ENCODE results near the gene PLA2G4A. TPM values are rescaled to one million over a fixed set of nuclear protein-coding genes. Genes with fewer than 3 reads are reported as not detected.

PLA2G4A gene
- 0.63 TPM for total RNA-seq

DNA sequence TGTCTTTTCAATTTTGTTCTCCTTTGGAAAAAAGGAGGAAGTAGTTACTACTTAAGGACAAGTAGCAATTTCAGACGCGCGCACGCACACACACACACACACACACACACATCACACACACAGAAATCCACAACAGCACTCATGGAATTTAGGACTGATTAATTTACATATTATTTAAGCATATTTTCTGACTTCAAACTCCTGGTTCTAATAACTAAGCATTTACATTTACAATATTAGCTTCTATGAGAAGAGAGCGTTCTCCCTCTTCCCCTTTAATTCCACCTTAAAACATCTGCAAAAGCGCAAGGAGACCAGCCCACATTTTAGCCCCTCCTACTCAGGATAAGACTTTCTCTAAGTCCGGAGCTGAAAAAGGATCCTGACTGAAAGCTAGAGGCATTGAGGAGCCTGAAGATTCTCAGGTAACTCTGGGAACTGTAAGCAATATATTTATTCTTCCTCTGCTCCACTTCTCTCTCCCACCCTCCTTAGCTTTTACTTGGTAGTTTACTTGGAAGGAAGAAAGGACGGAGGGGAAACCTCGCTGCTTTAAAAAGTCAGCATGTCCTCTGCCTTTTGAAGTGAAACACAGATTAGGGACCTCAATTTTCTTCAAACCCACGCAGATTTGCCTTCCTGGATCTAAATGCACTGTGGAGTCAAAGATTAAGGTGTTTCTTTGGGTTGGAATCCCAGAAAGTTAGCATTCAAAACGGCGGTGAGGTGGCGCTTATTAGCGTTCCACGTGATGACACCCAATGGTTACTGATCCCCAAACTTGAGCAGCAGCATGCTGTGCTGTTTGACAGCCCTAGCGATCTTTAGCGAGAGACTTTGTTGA, at the start of gene PLA2G4A:
Gene PLA2G4A, plus strand, starts transcription at position 339 of the 844 bp plus-strand sequence. CDS start 25,406 bp downstream, outside the sequence.
- ATAC-seq, result peak; percentile 56
- DNase-seq (ENCODE audit: low spot score), result no peak

DNA sequence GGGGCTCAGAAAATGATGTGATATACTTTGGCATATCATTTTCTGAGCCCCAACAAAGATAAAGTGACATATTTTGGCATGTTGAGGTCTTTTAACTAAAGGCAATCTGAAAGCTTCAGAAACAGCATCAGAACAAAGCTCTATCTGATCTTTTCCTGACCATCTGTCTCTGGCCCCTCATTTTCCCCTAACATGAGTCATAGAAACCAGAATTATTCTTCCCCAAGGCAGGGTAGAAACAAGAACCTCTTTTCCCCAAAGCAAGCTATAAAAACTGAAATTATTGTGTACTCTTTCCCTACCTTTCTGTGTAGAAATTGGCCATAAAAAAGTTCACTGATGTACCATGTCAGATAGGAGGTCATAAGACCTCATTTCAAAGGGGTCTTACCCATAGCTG, 48.7 kb upstream of the PLA2G4A start:
- DNase-seq (ENCODE audit: low spot score) (no peak), ATAC-seq (no peak)

DNA sequence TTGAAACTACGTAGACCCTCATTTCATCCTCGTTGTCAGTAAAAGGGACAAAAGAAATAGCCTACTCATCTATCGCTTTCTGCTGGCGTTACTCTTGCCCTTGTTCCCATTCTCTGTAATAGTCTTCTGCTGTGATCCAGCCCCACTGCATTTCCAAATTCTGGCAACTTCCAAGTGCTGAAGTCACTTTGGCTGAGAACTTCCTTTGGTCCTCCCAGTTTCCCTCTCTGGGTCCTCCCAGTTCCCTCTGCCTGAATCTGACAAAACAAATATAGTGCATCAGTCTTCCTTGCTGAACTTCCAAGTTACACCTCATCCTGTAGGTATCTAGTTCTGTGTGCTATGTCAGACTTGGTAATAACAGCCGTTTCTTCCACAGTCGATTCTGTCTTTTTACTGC, 47.0 kb upstream of the PLA2G4A start:
- DNase-seq (ENCODE audit: low spot score), result no peak
- no peak for ATAC-seq

DNA sequence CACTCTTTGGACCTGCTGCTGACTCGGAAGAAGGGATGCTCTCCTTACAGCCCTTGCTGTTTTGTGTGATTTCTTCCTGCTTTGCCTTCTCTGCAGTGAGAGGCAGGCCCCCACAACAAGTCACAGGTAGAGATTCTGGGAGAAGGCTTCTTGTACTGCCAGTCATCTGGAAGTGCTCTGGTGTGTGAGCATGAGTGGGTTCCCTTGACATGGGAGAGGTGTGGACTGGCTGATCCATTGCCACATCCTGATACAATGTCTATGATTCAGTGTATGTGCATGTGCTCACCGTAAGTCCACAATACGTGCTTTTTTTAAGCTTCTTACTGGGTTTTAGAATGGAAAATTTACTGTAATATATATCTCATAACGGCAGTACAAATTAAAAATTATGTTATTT, 46.0 kb upstream of the PLA2G4A start:
- DNase-seq (ENCODE audit: low spot score), result no peak
- no peak for ATAC-seq

DNA sequence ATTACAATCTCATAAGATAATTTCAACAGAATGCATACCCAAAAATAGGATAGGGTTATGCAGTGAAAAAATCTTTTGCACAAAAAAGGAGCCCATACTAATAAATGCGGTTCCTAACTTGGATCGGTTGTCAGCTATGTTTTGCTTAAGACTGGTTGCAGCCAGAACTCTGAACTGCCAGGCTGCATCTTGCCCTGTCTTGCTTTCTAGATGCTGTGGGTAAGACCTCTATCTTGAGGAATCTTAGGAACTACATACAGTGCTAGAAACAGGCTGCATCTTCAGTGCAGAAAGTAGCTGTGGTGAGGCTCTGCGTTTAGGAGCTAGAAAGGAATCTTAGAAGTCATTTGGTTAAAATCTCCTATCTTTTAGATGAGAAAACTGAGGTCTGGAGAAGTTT, 45.6 kb upstream of the PLA2G4A start:
- no peak for DNase-seq (ENCODE audit: low spot score)
- ATAC-seq, result no peak

DNA sequence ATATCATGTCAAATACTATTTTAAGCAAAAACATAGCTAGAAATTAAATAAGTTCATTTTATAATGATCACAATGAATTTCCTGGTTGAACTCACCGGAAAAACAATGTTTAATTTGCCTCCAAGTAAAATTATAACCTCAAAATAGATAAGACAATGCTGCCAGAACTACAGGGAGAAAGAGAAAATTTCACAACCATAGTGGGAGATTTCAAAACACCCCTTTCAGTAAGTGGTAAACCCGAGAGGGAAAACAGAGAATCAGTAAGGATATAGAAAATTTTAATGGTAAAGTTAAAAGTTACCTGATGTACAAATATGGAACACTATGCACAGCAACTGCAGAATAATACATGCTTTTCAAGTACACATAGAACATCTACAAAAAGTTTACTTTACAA, 43.2 kb upstream of the PLA2G4A start:
- DNase-seq (ENCODE audit: low spot score) (no peak), ATAC-seq (no peak)

DNA sequence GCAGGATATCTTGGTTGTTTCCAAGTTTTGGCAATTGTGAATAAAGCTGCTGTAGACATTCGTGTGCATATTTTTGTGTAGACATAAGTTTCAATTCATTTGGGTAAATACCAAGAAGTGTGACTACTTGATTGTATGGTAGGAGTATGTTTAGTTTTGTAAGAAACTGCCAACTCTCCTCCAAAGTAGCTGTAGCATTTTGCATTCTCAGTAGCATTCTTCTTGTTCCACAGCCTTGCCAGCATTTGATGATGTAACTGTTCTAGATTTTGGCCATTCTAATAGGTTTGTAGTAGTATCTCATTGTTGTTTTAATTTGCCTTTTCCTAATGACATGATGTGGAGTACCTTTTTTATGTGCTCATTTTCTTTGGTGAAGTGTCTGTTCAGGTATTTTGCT, 38.6 kb upstream of the PLA2G4A start:
- ATAC-seq, result no peak
- no peak for DNase-seq (ENCODE audit: low spot score)

DNA sequence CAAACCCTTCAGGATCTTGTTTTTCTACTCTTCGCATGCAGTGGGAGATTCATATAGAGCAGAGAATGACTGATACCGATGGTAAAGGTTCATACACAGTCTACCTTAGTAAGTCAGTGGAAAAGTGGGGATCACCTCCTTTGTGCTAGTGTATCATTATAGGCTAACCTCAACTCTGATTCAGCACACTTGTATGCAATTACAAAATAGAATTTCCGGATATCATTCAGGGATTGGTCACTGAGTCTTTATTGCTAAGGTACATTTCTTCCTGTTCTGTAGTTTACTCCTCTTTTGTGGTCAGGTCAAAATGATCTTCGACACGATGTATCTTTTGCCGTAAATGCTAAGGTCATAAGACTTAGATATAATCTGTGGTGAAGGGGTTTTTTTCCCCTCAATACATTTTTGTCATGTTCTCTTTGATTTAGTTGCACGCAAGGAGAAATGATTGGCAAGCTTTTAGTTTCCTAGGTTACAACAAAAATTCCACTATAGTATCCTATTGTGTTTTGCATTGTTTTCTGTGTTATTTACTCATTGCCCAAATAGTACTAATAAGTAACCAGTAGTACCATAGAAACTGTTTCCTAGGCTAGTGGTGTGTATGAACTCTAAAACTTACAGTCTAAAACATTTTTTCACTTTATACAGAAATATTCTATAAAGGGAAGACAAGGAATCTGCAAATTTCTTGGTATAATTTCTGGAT, 35.7 kb upstream of the PLA2G4A start:
- no peak for DNase-seq (ENCODE audit: low spot score)
- ATAC-seq, result no peak

DNA sequence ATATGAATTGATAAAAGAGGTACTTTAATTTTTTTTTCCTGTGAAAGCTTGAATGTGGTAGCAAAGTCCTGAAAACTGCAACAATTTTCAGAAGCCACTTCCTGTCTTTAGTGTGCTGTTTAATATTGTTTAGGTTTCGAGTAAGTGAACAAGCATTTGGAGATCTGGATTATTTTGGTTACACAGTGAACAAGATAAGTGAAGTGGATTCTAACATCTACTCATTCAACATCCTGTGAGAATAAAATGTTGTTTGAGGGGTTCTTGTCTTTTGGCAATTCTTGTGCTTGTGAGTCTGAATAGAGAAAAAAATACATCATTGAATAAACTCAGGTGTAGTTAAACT, 35.2 kb upstream of the PLA2G4A start:
- no peak for DNase-seq (ENCODE audit: low spot score)

DNA sequence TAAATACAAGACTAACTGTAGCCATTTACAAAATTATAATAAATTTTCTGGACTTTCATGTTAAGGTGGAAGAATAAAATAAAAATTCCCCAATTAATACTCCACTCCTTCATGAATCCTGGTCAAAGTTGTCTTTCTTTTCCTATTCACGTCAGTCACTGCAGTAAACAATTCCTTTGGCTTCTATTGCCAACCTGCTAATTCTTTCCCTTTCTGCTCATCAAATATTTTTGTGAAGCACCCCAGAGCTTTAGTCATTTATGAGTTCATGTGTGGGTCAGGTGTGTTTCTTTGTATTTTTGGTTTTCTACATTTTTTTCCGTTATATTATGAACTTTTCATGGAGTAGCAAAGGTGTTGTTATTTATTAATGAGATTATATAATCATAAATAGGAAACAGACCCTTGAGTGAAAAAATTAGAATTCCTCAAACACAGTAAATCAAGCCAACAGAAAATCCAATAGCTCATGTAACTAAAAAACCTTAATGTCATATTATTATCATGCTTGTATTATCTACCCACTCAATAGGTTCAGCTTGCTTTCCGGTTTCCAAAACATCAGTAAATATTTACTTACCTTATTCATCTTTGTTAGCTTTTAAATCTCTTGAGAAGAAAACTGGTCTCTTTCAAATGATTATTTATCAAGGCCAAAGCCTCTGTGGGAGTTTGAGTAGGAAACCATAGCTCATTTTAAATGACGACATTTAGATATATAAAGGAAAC, 29.6 kb upstream of the PLA2G4A start:
- ATAC-seq, result no peak

More for the DNA sequence above, 35.2 kb upstream of the PLA2G4A start:
- no peak for ATAC-seq

DNA sequence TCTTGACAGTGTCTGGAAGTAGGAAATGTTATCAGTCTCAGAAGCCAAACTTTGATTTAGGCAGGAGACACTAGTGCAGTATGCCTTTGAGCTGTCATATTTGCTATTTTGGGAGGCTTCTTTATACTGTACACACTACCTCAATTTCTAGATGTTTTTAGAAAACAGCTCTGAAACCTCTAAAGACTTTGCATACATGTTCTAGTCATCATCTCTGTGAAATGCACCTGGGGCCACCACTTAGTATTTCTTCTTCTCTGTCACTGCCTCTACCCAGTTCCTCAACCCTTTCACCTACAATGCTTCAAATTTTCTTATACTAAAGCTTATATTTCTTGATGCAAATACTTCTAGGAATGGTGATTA, 29.1 kb upstream of the PLA2G4A start:
- no peak for DNase-seq (ENCODE audit: low spot score)
- no peak for ATAC-seq

More for the DNA sequence above, 29.6 kb upstream of the PLA2G4A start:
- DNase-seq (ENCODE audit: low spot score), result no peak

DNA sequence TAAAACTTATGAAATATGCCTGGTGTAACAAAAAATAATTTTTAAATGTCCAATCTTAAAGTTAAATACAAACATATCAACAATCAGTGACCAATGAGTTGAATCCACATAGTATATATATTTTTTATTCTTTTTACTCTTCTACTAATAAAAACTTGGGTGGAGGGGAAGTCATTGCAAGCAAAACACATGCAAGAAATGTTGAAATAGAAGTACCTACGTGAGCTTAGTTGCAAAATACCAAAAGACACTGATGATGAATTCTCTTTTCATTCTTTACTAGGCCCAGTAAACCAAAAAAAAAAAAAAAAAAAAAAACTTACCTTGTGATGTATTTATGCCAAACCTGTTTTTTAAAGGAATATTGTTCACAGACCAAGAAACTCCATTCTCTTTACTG, 26.4 kb upstream of the PLA2G4A start:
- ATAC-seq, result no peak
- DNase-seq (ENCODE audit: low spot score), result no peak

DNA sequence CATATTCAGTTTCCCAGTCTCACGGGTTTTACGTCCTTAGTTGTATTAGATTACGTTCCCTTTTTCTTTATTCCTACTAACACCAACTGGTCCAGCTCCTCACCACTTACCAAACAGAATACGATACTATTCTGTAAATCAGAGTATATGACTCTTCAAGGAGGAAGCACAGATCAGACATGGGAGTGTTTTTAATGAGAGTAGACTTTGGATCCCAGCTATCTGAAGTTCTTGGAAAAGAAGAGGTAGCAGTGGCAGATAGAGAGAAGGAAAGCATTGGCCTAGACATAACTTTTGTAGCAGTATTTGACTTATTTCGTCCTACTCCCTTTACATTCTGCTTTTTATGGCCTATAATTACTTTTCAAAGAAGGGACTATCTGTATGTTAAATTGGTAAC, 24.1 kb upstream of the PLA2G4A start:
- no peak for DNase-seq (ENCODE audit: low spot score)
- ATAC-seq, result no peak

DNA sequence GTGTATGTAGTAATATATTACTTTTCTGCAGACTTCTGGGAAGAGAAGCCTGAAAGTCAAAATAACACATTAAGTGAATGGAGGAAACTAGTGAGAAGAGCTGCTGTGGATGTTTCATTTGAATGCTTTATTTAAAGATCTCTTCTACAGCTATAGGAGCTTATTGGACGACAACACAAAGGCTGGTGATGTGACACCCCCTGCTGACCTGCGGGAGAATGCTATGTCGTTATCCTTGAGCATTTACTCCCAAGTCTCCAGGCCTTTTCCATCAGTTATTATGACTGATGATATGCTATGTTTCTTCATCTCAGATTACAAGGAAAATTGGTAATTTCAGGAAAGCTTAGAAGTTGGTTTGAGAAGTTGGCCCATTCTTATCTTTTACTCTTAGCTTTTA, 22.3 kb upstream of the PLA2G4A start:
- DNase-seq (ENCODE audit: low spot score) (no peak), ATAC-seq (no peak)

DNA sequence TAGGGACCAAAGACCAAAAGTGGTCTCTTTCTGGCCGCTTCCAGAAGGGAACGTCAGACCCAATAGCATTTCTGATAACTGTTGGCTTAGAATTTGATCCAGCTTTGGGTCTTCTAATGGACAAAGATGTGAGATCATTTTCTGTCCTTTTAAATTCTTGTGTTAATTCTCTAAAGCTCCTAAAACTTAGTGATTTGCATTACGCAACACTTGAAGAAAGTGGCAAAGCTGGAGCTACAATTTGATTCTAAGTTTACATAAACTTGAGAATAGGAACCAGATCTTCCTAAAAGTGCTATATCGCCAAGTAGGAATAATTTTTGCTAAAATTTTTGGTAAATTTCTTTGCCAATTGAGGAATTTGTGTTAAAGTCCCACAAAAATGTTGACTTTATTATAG, 21.6 kb upstream of the PLA2G4A start:
- no peak for ATAC-seq
- DNase-seq (ENCODE audit: low spot score), result no peak

DNA sequence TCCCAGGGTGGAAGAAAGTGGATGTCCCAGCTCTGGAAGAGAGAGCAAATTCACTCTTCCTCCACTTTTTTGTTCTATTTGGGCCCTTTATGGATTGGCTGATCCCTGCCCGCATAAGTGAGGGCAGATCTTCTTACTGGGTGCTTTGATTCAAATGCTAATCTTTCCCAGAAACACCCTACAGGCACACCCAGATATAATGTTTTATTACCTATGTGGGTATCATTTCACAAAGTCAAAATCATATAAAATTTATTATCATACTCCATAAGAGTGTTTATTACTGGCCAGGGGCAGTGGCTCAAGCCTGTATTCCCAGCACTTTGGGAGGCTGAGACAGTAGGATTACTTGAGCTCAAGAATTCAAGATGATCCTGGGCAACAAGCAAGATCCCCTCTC, 16.9 kb upstream of the PLA2G4A start:
- ATAC-seq, result no peak
- no peak for DNase-seq (ENCODE audit: low spot score)

DNA sequence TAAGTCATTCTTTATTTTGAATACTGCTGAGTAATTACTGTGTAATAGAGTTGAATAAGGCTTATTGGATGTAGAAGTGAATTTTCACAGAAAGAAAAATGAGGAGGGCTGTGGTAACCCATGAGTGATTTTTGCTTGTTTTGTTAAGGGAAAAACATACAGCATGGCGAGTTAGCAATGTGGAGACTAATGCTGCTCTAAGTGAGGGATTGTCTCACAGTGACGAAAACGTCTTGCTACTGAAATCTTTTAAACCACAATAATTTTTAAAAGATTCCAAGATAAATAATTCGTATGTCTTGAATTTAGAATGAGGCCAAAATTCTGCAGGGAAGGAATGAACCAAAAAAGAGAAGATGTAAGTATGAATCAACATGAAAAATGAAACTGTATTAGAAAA, 16.2 kb upstream of the PLA2G4A start:
- no peak for ATAC-seq
- no peak for DNase-seq (ENCODE audit: low spot score)

DNA sequence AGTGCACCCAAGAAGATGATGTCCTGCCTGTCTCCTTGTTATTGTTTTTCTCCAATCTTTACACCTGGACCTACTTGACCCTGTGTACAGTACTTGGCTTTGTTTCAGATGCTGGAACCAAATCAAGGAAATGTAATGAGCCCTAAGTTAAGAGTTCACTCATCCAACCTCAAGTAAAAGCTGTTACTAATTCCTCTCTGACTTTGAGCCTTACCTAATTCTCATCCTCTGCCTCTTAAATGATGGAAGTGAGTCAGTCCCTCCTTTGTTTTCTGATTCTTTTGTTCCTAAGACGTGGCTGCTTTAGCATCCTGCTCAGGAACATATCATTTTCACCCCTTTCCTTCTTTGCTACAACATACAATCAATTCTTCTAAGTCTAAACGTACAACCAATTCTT, 15.3 kb upstream of the PLA2G4A start:
- no peak for ATAC-seq

DNA sequence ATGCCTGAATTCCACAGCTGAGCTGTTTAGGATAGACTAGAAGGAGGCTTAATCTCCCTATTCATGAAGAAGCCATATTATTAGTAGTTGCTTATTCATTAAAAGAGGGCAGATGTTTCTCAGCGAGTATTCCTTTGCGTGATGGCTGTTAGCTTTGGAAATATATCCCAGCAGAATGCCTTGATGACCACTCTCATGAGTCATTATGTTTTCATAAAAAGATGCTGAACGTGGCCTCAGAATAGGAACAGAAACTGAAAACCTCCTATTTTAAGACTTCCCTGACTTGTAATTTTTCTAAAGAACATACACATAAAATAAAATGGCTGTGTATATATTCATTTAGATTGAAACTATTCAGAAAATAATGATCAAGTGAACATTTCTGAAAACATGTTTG, 9.6 kb upstream of the PLA2G4A start:
- ATAC-seq, result no peak
- no peak for DNase-seq (ENCODE audit: low spot score)

More for the DNA sequence above, 15.3 kb upstream of the PLA2G4A start:
- DNase-seq (ENCODE audit: low spot score), result no peak

DNA sequence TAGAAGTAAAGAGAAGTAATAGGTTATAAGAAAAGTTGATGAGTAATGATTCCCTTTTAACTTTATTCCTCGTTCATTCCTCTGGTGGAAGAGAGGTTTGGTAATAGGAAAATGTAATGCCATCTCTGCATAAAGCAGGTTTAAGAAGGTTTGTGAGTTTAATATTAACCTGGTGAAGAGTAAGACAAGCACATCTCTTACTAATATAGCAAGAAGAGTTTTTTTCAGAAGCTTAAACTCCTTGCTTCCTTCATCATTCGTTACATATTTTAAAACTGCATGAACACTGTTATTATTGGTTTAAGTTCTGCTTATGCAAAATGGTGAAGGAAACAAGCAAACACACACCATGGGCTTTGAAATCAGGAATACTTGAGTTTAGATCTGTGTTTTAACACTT, 9.2 kb upstream of the PLA2G4A start:
- no peak for DNase-seq (ENCODE audit: low spot score)

DNA sequence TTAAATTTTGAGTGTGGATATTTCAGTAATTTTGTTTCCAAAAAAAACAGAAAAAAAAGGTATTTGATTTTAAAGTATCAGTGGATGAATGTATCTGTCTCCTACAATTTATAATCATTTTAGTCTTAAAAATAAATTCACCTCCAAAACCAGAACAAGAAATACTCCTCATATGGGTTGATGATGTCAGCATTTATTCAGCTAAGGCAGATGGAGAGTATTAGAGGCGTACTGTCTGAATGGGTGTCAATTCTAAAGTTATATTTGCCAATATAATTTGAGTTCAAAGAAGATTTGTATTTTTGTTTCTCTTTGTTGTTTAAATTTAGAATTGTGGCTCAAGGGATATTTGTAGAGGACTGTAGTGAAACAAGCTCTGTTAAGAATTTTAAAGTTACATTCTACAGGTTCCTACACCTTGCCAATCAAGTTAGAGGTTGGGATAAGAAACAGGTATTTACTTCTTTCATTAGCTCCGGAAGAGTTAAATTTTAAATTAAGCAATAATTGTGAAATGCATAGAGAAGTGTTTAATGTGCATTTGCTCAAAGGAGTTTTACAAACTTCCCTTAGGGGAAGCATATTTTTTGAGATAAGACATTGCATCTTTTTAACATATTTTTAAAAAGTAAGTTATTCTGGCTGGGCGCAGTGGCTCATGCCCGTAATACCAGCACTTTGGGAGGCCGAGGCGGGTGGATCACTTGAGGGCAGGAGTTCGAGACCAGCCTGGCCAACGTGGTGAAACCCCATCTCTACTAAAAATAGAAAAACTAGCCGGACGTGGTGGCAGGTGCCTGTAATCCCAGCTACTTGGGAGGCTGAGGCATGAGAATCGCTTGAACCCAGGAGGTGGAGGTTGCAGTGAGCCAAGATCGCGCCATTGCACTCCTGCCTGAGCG, 1.2 kb downstream of the PLA2G4A start:
- no peak for ATAC-seq
- no peak for DNase-seq (ENCODE audit: low spot score)

More for the DNA sequence above, 9.2 kb upstream of the PLA2G4A start:
- no peak for ATAC-seq
